GM19452 (cell line): ENCODE data around the gene NPPA.
"Not testable (repeated sequence)": the region's sequence is repeated elsewhere in the genome, so short reads cannot be mapped to it uniquely, and the experiment has no call there.

ENCODE experiments used
- ATAC-seq: cut with Tn5 transposase; IDR thresholded peaks from one replicate; pipeline ENCODE4 v1.9.1; 2021; ENCODE audit not compliant: unreplicated experiment

NPPA gene

GRCh38 chr1:11822091-11822490 lies 25.5 kb downstream of the NPPA start:
- ATAC-seq, result no peak

- ATAC-seq, result no peak
These were observed 30.4 kb downstream of the NPPA start for GRCh38 chr1:11817192-11817591.

GRCh38 chr1:11813021-11813420 lies 34.6 kb downstream of the NPPA start:
- no peak for ATAC-seq

- ATAC-seq, result no peak
These were observed 40.5 kb downstream of the NPPA start for GRCh38 chr1:11807133-11807532.

GRCh38 chr1:11806307-11806936 lies 41.2 kb downstream of the NPPA start:
- peak; percentile 39 for ATAC-seq

GRCh38 chr1:11805422-11806306 lies 41.9 kb downstream of the NPPA start, which contains the start of the genes CLCN6 and MTHFR:
Gene CLCN6, plus strand, starts transcription at chr1:11806191. Its CDS starts 72 bp downstream, at chr1:11806263.
Gene MTHFR, minus strand, starts transcription at chr1:11805964. Its CDS starts 2,848 bp downstream, at chr1:11803116.
- peak; percentile 79 for ATAC-seq

GRCh38 chr1:11804666-11805421 lies 42.7 kb downstream of the NPPA start:
- ATAC-seq, result no peak

- ATAC-seq, result not testable (repeated sequence)
These were observed 43.5 kb downstream of the NPPA start for GRCh38 chr1:11803924-11804665.

GRCh38 chr1:11802973-11803885 lies 44.4 kb downstream of the NPPA start:
- no peak for ATAC-seq

GRCh38 chr1:11802616-11802972 lies 45.0 kb downstream of the NPPA start:
- no peak for ATAC-seq

GRCh38 chr1:11800756-11801433 lies 46.7 kb downstream of the NPPA start:
- no peak for ATAC-seq

GRCh38 chr1:11800391-11800755 lies 47.2 kb downstream of the NPPA start:
- no peak for ATAC-seq

GRCh38 chr1:11799896-11800295 lies 47.7 kb downstream of the NPPA start:
- no peak for ATAC-seq

GRCh38 chr1:11799099-11799498 lies 48.5 kb downstream of the NPPA start:
- no peak for ATAC-seq

GRCh38 chr1:11797525-11798216 lies 49.9 kb downstream of the NPPA start:
- ATAC-seq, result no peak

GRCh38 chr1:11796036-11796828 lies 51.4 kb downstream of the NPPA start:
- no peak for ATAC-seq
